Glutamatergic neuron (in vitro differentiated cells): ENCODE data around the gene VANGL1. TPM values are rescaled to one million over a fixed set of nuclear protein-coding genes. Genes with fewer than 3 reads are reported as not detected.

Experiments used
- DNase-seq: peaks from one replicate; pipeline ENCODE4 v3.0.0; 2022
- H3K27ac Mint-ChIP-seq: one replicate; pipeline ENCODE4 v1.8.0; 2020; ENCODE audit warnings: mild to moderate bottlenecking, mixed read lengths, inconsistent platforms; ENCODE audit not compliant: unreplicated experiment
- H3K27me3 Mint-ChIP-seq: one replicate; pipeline ENCODE4 v1.8.0; 2020; ENCODE audit warnings: mild to moderate bottlenecking, moderate library complexity, mixed read lengths, inconsistent platforms; ENCODE audit not compliant: unreplicated experiment
- H3K36me3 Mint-ChIP-seq: one replicate; pipeline ENCODE4 v1.8.0; 2020; ENCODE audit warnings: mild to moderate bottlenecking, mixed read lengths, inconsistent platforms; ENCODE audit not compliant: unreplicated experiment
- H3K4me1 Mint-ChIP-seq: one replicate; pipeline ENCODE4 v1.8.0; 2020; ENCODE audit warnings: mild to moderate bottlenecking, low read depth, mixed read lengths, inconsistent platforms; ENCODE audit not compliant: unreplicated experiment
- H3K4me3 Mint-ChIP-seq: one replicate; pipeline ENCODE4 v1.8.0; 2020; ENCODE audit warnings: mild to moderate bottlenecking, mixed read lengths, inconsistent platforms; ENCODE audit not compliant: unreplicated experiment
- H3K9me3 Mint-ChIP-seq: one replicate; pipeline ENCODE4 v1.8.0; 2020; ENCODE audit warnings: mild to moderate bottlenecking, moderate library complexity, mixed read lengths, inconsistent platforms; ENCODE audit not compliant: unreplicated experiment
- CTCF ChIP-seq: fragments of 200-600 bp; sonication (generic); IDR thresholded peaks from one replicate; pipeline ENCODE4 v1.5.0; 2021; ENCODE audit not compliant: partially characterized antibody, unreplicated experiment
- total RNA-seq: library from RNA; stranded (reverse); fragmentation: NEBNext Ultra II Directional; extraction: Animal tissue kit (Norgen Biotek cat#: 25700); gene quantifications from one replicate; pipeline ENCODE4 v1.2.1, GENCODE V29; 2021; ENCODE audit not compliant: unreplicated experiment

VANGL1 gene
- total RNA-seq, 1 donor from 2014 or later = 4.6 TPM

GRCh38 chr1:115652236-115652788 is 10.5 kb downstream of the VANGL1 start:
- Mint-ChIP-seq H3K4me3 (no peak overlapping the region), H3K9me3 (no peaks in the 10 kb centered on the region), H3K27me3 (no peaks in the 10 kb centered on the region), H3K4me1 (peaks cover 6% of the 10 kb centered on the region), H3K27ac (no peak overlapping the region), H3K36me3 (no peaks in the 10 kb centered on the region)
- no peak for DNase-seq
- no peak for TF ChIP-seq CTCF

GRCh38 chr1:115654125-115654524 is 12.4 kb downstream of the VANGL1 start:
- Mint-ChIP-seq H3K27me3 (no peaks in the 10 kb centered on the region), H3K4me3 (no peak overlapping the region), H3K4me1 (peaks cover 6% of the 10 kb centered on the region), H3K27ac (no peak overlapping the region), H3K9me3 (no peaks in the 10 kb centered on the region), H3K36me3 (peaks cover 8% of the 10 kb centered on the region)
- TF ChIP-seq CTCF = no peak
- DNase-seq = no peak

- Mint-ChIP-seq H3K27me3 (no peaks in the 10 kb centered on the region), H3K9me3 (no peaks in the 10 kb centered on the region), H3K4me3 (no peak overlapping the region), H3K4me1 (peaks cover 3% of the 10 kb centered on the region), H3K27ac (no peak overlapping the region), H3K36me3 (peaks cover 8% of the 10 kb centered on the region)
- DNase-seq = no peak
- no peak for TF ChIP-seq CTCF
These were observed 13.0 kb downstream of the VANGL1 start for GRCh38 chr1:115654663-115655305.

- TF ChIP-seq CTCF = no peak
- Mint-ChIP-seq H3K36me3 (peaks cover 8% of the 10 kb centered on the region), H3K27me3 (no peaks in the 10 kb centered on the region), H3K4me3 (no peak overlapping the region), H3K4me1 (peaks cover 3% of the 10 kb centered on the region), H3K27ac (no peak overlapping the region), H3K9me3 (no peaks in the 10 kb centered on the region)
- DNase-seq = no peak
These were observed 13.5 kb downstream of the VANGL1 start for GRCh38 chr1:115655306-115655663.

GRCh38 chr1:115655916-115656315 is 14.1 kb downstream of the VANGL1 start:
- Mint-ChIP-seq H3K27me3 (no peaks in the 10 kb centered on the region), H3K4me3 (no peak overlapping the region), H3K4me1 (peaks cover 3% of the 10 kb centered on the region), H3K9me3 (no peaks in the 10 kb centered on the region), H3K36me3 (peaks cover 8% of the 10 kb centered on the region), H3K27ac (no peak overlapping the region)
- TF ChIP-seq CTCF = no peak
- DNase-seq = no peak
